Endothelial cell (in vitro differentiated cells): ENCODE results near the gene TM9SF3. TPM values are rescaled to one million over a fixed set of nuclear protein-coding genes. Genes with fewer than 3 reads are reported as not detected.

Experiments used
- DNase-seq: peaks from one replicate; pipeline ENCODE4 v3.0.0; 2021; ENCODE audit warnings: low spot score
- H3K27ac Mint-ChIP-seq: one replicate; pipeline ENCODE4 v1.8.0; 2021; ENCODE audit warnings: mixed read lengths, inconsistent platforms; ENCODE audit not compliant: unreplicated experiment
- H3K27me3 Mint-ChIP-seq: one replicate; pipeline ENCODE4 v1.8.0; 2021; ENCODE audit warnings: mild to moderate bottlenecking, moderate library complexity, mixed read lengths, inconsistent platforms; ENCODE audit not compliant: unreplicated experiment
- H3K36me3 Mint-ChIP-seq: one replicate; pipeline ENCODE4 v1.8.0; 2021; ENCODE audit warnings: mild to moderate bottlenecking, low read depth, mixed read lengths, inconsistent platforms; ENCODE audit not compliant: unreplicated experiment
- H3K4me1 Mint-ChIP-seq: one replicate; pipeline ENCODE4 v1.8.0; 2021; ENCODE audit warnings: mild to moderate bottlenecking, mixed read lengths, inconsistent platforms; ENCODE audit not compliant: unreplicated experiment
- H3K4me3 Mint-ChIP-seq: one replicate; pipeline ENCODE4 v1.8.0; 2021; ENCODE audit warnings: mild to moderate bottlenecking, mixed read lengths, inconsistent platforms; ENCODE audit not compliant: unreplicated experiment
- H3K9me3 Mint-ChIP-seq: one replicate; pipeline ENCODE4 v1.8.0; 2021; ENCODE audit warnings: mixed read lengths, inconsistent platforms; ENCODE audit not compliant: unreplicated experiment
- CTCF ChIP-seq: fragments of 200-600 bp; sonication (generic); IDR thresholded peaks from one replicate; pipeline ENCODE4 v1.5.0; 2021; ENCODE audit warnings: antibody characterized with exemption; ENCODE audit not compliant: unreplicated experiment
- total RNA-seq: library from RNA; stranded (reverse); fragmentation: NEBNext Ultra II Directional; extraction: Animal tissue kit (Norgen Biotek cat#: 25700); gene quantifications from one replicate; pipeline ENCODE4 v1.2.1, GENCODE V29; 2021; ENCODE audit not compliant: unreplicated experiment

Gene TM9SF3
- total RNA-seq, 1 donor from 2014 or later: 157 TPM

- DNase-seq: no peak
- H3K4me1 Mint-ChIP-seq: no peaks in the 10 kb centered on the region
- peaks cover 23% of the 10 kb centered on the region for H3K36me3 Mint-ChIP-seq
- H3K9me3 Mint-ChIP-seq: no peaks in the 10 kb centered on the region
- no peak overlapping the region for H3K4me3 Mint-ChIP-seq
- no peak for TF ChIP-seq CTCF
- no peaks in the 10 kb centered on the region for H3K27me3 Mint-ChIP-seq
- H3K27ac Mint-ChIP-seq: no peak overlapping the region
Observed at GRCh38 chr10:96541921-96542320, 44.9 kb downstream of the TM9SF3 start.

GRCh38 chr10:96540240-96540639 is 46.6 kb downstream of the TM9SF3 start:
- Mint-ChIP-seq H3K27me3 (no peaks in the 10 kb centered on the region), H3K27ac (no peak overlapping the region), H3K36me3 (peaks cover 13% of the 10 kb centered on the region), H3K9me3 (no peaks in the 10 kb centered on the region), H3K4me3 (no peak overlapping the region), H3K4me1 (no peaks in the 10 kb centered on the region)
- no peak for DNase-seq
- no peak for TF ChIP-seq CTCF

GRCh38 chr10:96538683-96539082 is 48.1 kb downstream of the TM9SF3 start:
- Mint-ChIP-seq H3K36me3 (peaks cover 13% of the 10 kb centered on the region), H3K9me3 (no peaks in the 10 kb centered on the region)

GRCh38 chr10:96536129-96536528 is 50.7 kb downstream of the TM9SF3 start:
- Mint-ChIP-seq H3K4me3 (no peak overlapping the region), H3K27ac (no peak overlapping the region), H3K4me1 (no peaks in the 10 kb centered on the region), H3K36me3 (peaks cover 6% of the 10 kb centered on the region), H3K27me3 (no peaks in the 10 kb centered on the region), H3K9me3 (no peaks in the 10 kb centered on the region)
- no peak for TF ChIP-seq CTCF
- no peak for DNase-seq

More at GRCh38 chr10:96538683-96539082, 48.1 kb downstream of the TM9SF3 start:
- H3K4me1 Mint-ChIP-seq: no peaks in the 10 kb centered on the region
- H3K27ac Mint-ChIP-seq: no peak overlapping the region
- TF ChIP-seq CTCF: no peak
- H3K4me3 Mint-ChIP-seq: no peak overlapping the region
- H3K27me3 Mint-ChIP-seq: no peaks in the 10 kb centered on the region
- DNase-seq: no peak

GRCh38 chr10:96532523-96532922 is 54.3 kb downstream of the TM9SF3 start:
- H3K4me1 Mint-ChIP-seq: no peaks in the 10 kb centered on the region
- no peaks in the 10 kb centered on the region for H3K9me3 Mint-ChIP-seq
- H3K27ac Mint-ChIP-seq: no peak overlapping the region
- no peak for TF ChIP-seq CTCF
- H3K27me3 Mint-ChIP-seq: no peaks in the 10 kb centered on the region
- no peak overlapping the region for H3K4me3 Mint-ChIP-seq
- H3K36me3 Mint-ChIP-seq: no peaks in the 10 kb centered on the region
- DNase-seq: no peak
